IMR-90 (cell line): ENCODE results near the gene FSTL3.

Experiments
- BHLHE40 ChIP-seq: fragments of 150-350 bp; IDR thresholded peaks from 2 replicates; pipeline ENCODE4 v1.6.1; 2016; ENCODE audit warnings: mild to moderate bottlenecking, low read depth, low read length
- CEBPB ChIP-seq: IDR thresholded peaks from 2 replicates; pipeline ENCODE4 v1.6.1; 2012; ENCODE audit warnings: low read depth, low read length, improper control_type of control experiment
- MAZ ChIP-seq: IDR thresholded peaks from 2 replicates; pipeline ENCODE4 v1.6.1; 2012; ENCODE audit warnings: low read depth, mild to moderate bottlenecking, low read length, improper control_type of control experiment, moderate library complexity, borderline replicate concordance
- MXI1 ChIP-seq: IDR thresholded peaks from 2 replicates; pipeline ENCODE4 v1.6.1; 2012; ENCODE audit warnings: low read depth, mild to moderate bottlenecking, low read length, moderate library complexity, borderline replicate concordance
- POLR2A ChIP-seq: IDR thresholded peaks from 2 replicates; pipeline ENCODE4 v1.6.1; 2012; ENCODE audit warnings: mild to moderate bottlenecking, low read depth, low read length
- RCOR1 ChIP-seq: IDR thresholded peaks from 2 replicates; pipeline ENCODE4 v1.6.1; 2012; ENCODE audit warnings: mild to moderate bottlenecking, low read length, improper control_type of control experiment; ENCODE audit not compliant: insufficient replicate concordance
- SMC3 ChIP-seq: fragments of 150-350 bp; IDR thresholded peaks from 2 replicates; pipeline ENCODE4 v1.6.1; 2016; ENCODE audit warnings: low read depth, mild to moderate bottlenecking, antibody characterized with exemption, low read length, moderate library complexity
- USF2 ChIP-seq: fragments of 150-350 bp; IDR thresholded peaks from 2 replicates; pipeline ENCODE4 v1.6.1; 2017; ENCODE audit warnings: mild to moderate bottlenecking, antibody characterized with exemption, low read length, low read depth
- TF ChIP-seq, protein P1 (sequence below): conservative IDR thresholded peaks from 2 replicates; pipeline ENCODE4 v1.5.1; 2012; ENCODE audit warnings: mild to moderate bottlenecking, low read depth, low read length, improper control_type of control experiment

GRCh38 chr19:632579-633067 is 43.6 kb upstream of the FSTL3 start:
- TF ChIP-seq, protein P1, sequence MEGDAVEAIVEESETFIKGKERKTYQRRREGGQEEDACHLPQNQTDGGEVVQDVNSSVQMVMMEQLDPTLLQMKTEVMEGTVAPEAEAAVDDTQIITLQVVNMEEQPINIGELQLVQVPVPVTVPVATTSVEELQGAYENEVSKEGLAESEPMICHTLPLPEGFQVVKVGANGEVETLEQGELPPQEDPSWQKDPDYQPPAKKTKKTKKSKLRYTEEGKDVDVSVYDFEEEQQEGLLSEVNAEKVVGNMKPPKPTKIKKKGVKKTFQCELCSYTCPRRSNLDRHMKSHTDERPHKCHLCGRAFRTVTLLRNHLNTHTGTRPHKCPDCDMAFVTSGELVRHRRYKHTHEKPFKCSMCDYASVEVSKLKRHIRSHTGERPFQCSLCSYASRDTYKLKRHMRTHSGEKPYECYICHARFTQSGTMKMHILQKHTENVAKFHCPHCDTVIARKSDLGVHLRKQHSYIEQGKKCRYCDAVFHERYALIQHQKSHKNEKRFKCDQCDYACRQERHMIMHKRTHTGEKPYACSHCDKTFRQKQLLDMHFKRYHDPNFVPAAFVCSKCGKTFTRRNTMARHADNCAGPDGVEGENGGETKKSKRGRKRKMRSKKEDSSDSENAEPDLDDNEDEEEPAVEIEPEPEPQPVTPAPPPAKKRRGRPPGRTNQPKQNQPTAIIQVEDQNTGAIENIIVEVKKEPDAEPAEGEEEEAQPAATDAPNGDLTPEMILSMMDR, result no peak
- TF ChIP-seq MXI1 (peak; percentile 61; the same call in 1 of the 2 replicates), CEBPB (no peak), POLR2A (no peak), BHLHE40 (no peak), USF2 (no peak), MAZ (no peak), SMC3 (no peak), RCOR1 (no peak)
